Measurements from ENCODE around the gene RAP1GAP. TPM values are rescaled to one million over a fixed set of nuclear protein-coding genes. Genes with fewer than 3 reads are reported as not detected.
A peak's percentile ranks its signal among the peaks of the same experiment; 100 is the strongest.

Gene RAP1GAP
- polyA plus RNA-seq, 3 donors = 0.04 TPM; not detected in 2

- Mint-ChIP-seq H3K9me3 (peaks cover 0 to 2% (median 0%) of the 10 kb centered on the region in 7 donors), H3K4me3 (no peak overlapping the region), H3K36me3 (no peaks in the 10 kb centered on the region), H3K27me3 (ENCODE audit: low read depth in 3 of 3) (peaks cover 20 to 26% (median 26%) of the 10 kb centered on the region in 3 donors), H3K27ac (peak overlapping the region in 1 of 7 donors; percentile 16), H3K4me1 (no peaks in the 10 kb centered on the region)
- Histone ChIP-seq H3K4me2 (replicated peaks; ENCODE audit: extremely low read depth, low read length, poor library complexity, severe bottlenecking) (no peak overlapping the region), H3K36me3 (replicated peaks in 1 of 2; ENCODE audit: control insufficient read depth in 1 of 2, insufficient read depth in 2 of 2, low read length in 2 of 2) (no peaks in the 10 kb centered on the region), H3K4me3 (replicated peaks in 1 of 3; ENCODE audit: low read depth in 2 of 3, low read length in 3 of 3) (no peak overlapping the region), H3K9ac (ENCODE audit: insufficient read depth, low read length, poor library complexity, severe bottlenecking) (no peak overlapping the region), H3K9me3 (replicated peaks in 1 of 2; ENCODE audit: control insufficient read depth in 1 of 2, insufficient read depth in 1 of 2, low read length in 2 of 2) (no peaks in the 10 kb centered on the region), H3K27ac (ENCODE audit: low read depth in 1 of 2, low read length in 2 of 2) (no peak overlapping the region), H2AFZ (ENCODE audit: insufficient read depth, low read depth, low read length, poor library complexity, severe bottlenecking) (no peak overlapping the region), H3K27me3 (ENCODE audit: control insufficient read depth in 2 of 2, insufficient read depth in 2 of 2, low read length in 2 of 2) (peaks cover 0 to 17% of the 10 kb centered on the region in 2 donors), H3K4me1 (ENCODE audit: control insufficient read depth in 1 of 2, insufficient read depth in 2 of 2, low read length in 2 of 2) (no peaks in the 10 kb centered on the region), H3K79me2 (ENCODE audit: insufficient read depth, low read length) (no peaks in the 10 kb centered on the region), H4K20me1 (ENCODE audit: insufficient read depth, low read length) (no peaks in the 10 kb centered on the region)
- DNase-seq = no peak
- TF ChIP-seq CTCF (IDR thresholded peaks at IDR 0.05) = no peak
- intact Hi-C loops (cut with micrococcal nuclease) = no loop called here
- 81% methylated on average over 3 of the region's 5 CpGs for WGBS (ENCODE audit: insufficient coverage)
Observed at GRCh38 chr1:21645550-21645949, 23.6 kb downstream of the RAP1GAP start.

- Mint-ChIP-seq H3K27ac (no peak overlapping the region), H3K4me1 (no peaks in the 10 kb centered on the region), H3K9me3 (peaks cover 0 to 2% (median 0%) of the 10 kb centered on the region in 7 donors), H3K27me3 (ENCODE audit: low read depth in 3 of 3) (peaks cover 13 to 20% (median 19%) of the 10 kb centered on the region in 3 donors), H3K4me3 (no peak overlapping the region), H3K36me3 (no peaks in the 10 kb centered on the region)
- 92% methylated on average over 2 of the region's 5 CpGs for WGBS (ENCODE audit: insufficient coverage)
- no peak for TF ChIP-seq CTCF (IDR thresholded peaks at IDR 0.05)
- no peaks in the 10 kb centered on the region for H3K79me2 ChIP-seq (ENCODE audit: insufficient read depth, low read length)
- intact Hi-C loops (cut with micrococcal nuclease) = no loop called here
- no peak for DNase-seq
- H3K4me3 ChIP-seq (replicated peaks in 1 of 3; ENCODE audit: low read depth in 2 of 3, low read length in 3 of 3) = no peak overlapping the region
- H3K27ac ChIP-seq (ENCODE audit: low read depth in 1 of 2, low read length in 2 of 2) = no peak overlapping the region
- H3K4me1 ChIP-seq (ENCODE audit: control insufficient read depth in 1 of 2, insufficient read depth in 2 of 2, low read length in 2 of 2) = no peaks in the 10 kb centered on the region
- no peaks in the 10 kb centered on the region for H3K9me3 ChIP-seq (replicated peaks in 1 of 2; ENCODE audit: control insufficient read depth in 1 of 2, insufficient read depth in 1 of 2, low read length in 2 of 2)
- no peaks in the 10 kb centered on the region for H3K36me3 ChIP-seq (replicated peaks in 1 of 2; ENCODE audit: control insufficient read depth in 1 of 2, insufficient read depth in 2 of 2, low read length in 2 of 2)
- H3K9ac ChIP-seq (ENCODE audit: insufficient read depth, low read length, poor library complexity, severe bottlenecking) = no peak overlapping the region
- H4K20me1 ChIP-seq (ENCODE audit: insufficient read depth, low read length) = no peaks in the 10 kb centered on the region
- H3K27me3 ChIP-seq (ENCODE audit: control insufficient read depth in 2 of 2, insufficient read depth in 2 of 2, low read length in 2 of 2) = peaks cover 0 to 11% of the 10 kb centered on the region in 2 donors
- no peak overlapping the region for H2AFZ ChIP-seq (ENCODE audit: insufficient read depth, low read depth, low read length, poor library complexity, severe bottlenecking)
- H3K4me2 ChIP-seq (replicated peaks; ENCODE audit: extremely low read depth, low read length, poor library complexity, severe bottlenecking) = no peak overlapping the region
Observed at GRCh38 chr1:21644906-21645305, 24.3 kb downstream of the RAP1GAP start.
